GM23338 (cell line): ENCODE data around the gene FAT1. TPM values are rescaled to one million over a fixed set of nuclear protein-coding genes. Genes with fewer than 3 reads are reported as not detected.

Source experiments
- CREB1 ChIP-seq: fragments of 250-450 bp; sonication (Bioruptor Pico); IDR thresholded peaks from 2 replicates; pipeline ENCODE4 v1.5.0; 2020; ENCODE audit warnings: low read depth, mild to moderate bottlenecking, moderate library complexity
- EZH2phosphoT487 ChIP-seq: fragments of 200-600 bp; sonication (generic); IDR thresholded peaks from one replicate; pipeline ENCODE4 v1.8.1; 2018; ENCODE audit warnings: antibody characterized with exemption; ENCODE audit not compliant: unreplicated experiment
- NANOG ChIP-seq: IDR thresholded peaks from 2 replicates; pipeline ENCODE4 v1.6.1; 2016; ENCODE audit warnings: antibody characterized with exemption, borderline replicate concordance
- STAT1 ChIP-seq: IDR thresholded peaks from one replicate; pipeline ENCODE4 v1.6.1; 2016; ENCODE audit warnings: antibody characterized with exemption; ENCODE audit not compliant: unreplicated experiment
- ZNF114 ChIP-seq: fragments of 250-450 bp; sonication (Bioruptor Pico); IDR thresholded peaks from 2 replicates; pipeline ENCODE4 v1.5.0; 2020; ENCODE audit warnings: mild to moderate bottlenecking, moderate library complexity
- ZNF331 ChIP-seq: fragments of 250-450 bp; sonication (Bioruptor Pico); IDR thresholded peaks from 2 replicates; pipeline ENCODE4 v1.5.0; 2020; ENCODE audit warnings: low read depth, mild to moderate bottlenecking, moderate library complexity
- polyA plus RNA-seq: library from polyadenylated mRNA; unstranded; fragments of >200 nt; fragmentation: Nextera tagmentation; extraction: Ambion mirVana; gene quantifications from 2 replicates; pipeline ENCODE4 v1.2.1, GENCODE V29; 2016
- total RNA-seq: library from RNA; depleted of rRNA; stranded (reverse); fragments of >200 nt; shearing (Covaris generic); gene quantifications from 2 replicates; pipeline ENCODE4 v1.2.3, GENCODE V29; 2014
- TF ChIP-seq, protein P1 (sequence below): fragments of 250-450 bp; sonication (Bioruptor Pico); IDR thresholded peaks from 2 replicates; pipeline ENCODE4 v1.5.0; 2020; ENCODE audit warnings: mild to moderate bottlenecking, moderate library complexity
- TF ChIP-seq, protein P2 (sequence below): IDR thresholded peaks from 2 replicates; pipeline ENCODE4 v1.6.1; 2016; ENCODE audit warnings: antibody characterized with exemption
- TF ChIP-seq, protein P3 (sequence below), 2 experiments: fragments of 200-600 bp in 1 of 2; sonication (generic) in 1 of 2; conservative IDR thresholded peaks; 2 replicates each; pipeline versions ENCODE4 v1.5.1 to v1.6.1; 2016 to 2017; ENCODE audit warnings: antibody characterized with exemption in 2 of 2, low read depth in 2 of 2, mild to moderate bottlenecking in 2 of 2, moderate library complexity in 1 of 2

Gene FAT1
- total and polyA plus RNA-seq, 2 experiments from 2014 or later, result 37.6 to 137 TPM

DNA sequence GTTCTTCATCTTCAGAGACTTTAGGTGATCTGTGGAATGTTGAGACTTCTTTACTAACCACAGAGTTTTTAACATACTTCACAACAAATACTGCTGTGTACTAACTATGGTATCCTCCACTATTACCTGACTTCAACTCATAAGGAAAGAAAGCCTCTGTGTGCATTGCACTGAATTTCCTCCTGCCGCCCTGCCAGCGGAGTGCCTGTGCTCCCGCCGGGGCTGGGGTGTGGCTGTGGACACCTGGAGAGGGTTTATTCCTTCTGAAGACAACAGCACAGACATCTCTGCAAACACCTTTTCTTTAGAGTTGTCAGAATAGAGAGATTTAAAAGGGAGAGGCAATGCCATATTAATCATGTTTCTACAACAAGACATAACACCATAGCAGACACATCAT lies 63.3 kb downstream of the FAT1 start (continued):
- TF ChIP-seq, protein P1, sequence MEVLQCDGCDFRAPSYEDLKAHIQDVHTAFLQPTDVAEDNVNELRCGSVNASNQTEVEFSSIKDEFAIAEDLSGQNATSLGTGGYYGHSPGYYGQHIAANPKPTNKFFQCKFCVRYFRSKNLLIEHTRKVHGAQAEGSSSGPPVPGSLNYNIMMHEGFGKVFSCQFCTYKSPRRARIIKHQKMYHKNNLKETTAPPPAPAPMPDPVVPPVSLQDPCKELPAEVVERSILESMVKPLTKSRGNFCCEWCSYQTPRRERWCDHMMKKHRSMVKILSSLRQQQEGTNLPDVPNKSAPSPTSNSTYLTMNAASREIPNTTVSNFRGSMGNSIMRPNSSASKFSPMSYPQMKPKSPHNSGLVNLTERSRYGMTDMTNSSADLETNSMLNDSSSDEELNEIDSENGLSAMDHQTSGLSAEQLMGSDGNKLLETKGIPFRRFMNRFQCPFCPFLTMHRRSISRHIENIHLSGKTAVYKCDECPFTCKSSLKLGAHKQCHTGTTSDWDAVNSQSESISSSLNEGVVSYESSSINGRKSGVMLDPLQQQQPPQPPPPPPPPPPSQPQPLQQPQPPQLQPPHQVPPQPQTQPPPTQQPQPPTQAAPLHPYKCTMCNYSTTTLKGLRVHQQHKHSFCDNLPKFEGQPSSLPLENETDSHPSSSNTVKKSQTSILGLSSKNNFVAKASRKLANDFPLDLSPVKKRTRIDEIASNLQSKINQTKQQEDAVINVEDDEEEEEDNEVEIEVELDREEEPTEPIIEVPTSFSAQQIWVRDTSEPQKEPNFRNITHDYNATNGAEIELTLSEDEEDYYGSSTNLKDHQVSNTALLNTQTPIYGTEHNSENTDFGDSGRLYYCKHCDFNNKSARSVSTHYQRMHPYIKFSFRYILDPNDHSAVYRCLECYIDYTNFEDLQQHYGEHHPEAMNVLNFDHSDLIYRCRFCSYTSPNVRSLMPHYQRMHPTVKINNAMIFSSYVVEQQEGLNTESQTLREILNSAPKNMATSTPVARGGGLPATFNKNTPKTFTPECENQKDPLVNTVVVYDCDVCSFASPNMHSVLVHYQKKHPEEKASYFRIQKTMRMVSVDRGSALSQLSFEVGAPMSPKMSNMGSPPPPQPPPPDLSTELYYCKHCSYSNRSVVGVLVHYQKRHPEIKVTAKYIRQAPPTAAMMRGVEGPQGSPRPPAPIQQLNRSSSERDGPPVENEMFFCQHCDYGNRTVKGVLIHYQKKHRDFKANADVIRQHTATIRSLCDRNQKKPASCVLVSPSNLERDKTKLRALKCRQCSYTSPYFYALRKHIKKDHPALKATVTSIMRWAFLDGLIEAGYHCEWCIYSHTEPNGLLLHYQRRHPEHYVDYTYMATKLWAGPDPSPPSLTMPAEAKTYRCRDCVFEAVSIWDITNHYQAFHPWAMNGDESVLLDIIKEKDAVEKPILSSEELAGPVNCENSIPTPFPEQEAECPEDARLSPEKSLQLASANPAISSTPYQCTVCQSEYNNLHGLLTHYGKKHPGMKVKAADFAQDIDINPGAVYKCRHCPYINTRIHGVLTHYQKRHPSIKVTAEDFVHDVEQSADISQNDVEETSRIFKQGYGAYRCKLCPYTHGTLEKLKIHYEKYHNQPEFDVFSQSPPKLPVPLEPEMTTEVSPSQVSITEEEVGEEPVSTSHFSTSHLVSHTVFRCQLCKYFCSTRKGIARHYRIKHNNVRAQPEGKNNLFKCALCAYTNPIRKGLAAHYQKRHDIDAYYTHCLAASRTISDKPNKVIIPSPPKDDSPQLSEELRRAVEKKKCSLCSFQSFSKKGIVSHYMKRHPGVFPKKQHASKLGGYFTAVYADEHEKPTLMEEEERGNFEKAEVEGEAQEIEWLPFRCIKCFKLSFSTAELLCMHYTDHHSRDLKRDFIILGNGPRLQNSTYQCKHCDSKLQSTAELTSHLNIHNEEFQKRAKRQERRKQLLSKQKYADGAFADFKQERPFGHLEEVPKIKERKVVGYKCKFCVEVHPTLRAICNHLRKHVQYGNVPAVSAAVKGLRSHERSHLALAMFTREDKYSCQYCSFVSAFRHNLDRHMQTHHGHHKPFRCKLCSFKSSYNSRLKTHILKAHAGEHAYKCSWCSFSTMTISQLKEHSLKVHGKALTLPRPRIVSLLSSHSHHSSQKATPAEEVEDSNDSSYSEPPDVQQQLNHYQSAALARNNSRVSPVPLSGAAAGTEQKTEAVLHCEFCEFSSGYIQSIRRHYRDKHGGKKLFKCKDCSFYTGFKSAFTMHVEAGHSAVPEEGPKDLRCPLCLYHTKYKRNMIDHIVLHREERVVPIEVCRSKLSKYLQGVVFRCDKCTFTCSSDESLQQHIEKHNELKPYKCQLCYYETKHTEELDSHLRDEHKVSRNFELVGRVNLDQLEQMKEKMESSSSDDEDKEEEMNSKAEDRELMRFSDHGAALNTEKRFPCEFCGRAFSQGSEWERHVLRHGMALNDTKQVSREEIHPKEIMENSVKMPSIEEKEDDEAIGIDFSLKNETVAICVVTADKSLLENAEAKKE (CRISPR knock-in tag), result no peak
- TF ChIP-seq ZNF114 (no peak), CREB1 (no peak), ZNF331 (CRISPR knock-in tag) (no peak), STAT1 (no peak), NANOG (no peak), EZH2phosphoT487 (no peak)
- TF ChIP-seq, protein P2, sequence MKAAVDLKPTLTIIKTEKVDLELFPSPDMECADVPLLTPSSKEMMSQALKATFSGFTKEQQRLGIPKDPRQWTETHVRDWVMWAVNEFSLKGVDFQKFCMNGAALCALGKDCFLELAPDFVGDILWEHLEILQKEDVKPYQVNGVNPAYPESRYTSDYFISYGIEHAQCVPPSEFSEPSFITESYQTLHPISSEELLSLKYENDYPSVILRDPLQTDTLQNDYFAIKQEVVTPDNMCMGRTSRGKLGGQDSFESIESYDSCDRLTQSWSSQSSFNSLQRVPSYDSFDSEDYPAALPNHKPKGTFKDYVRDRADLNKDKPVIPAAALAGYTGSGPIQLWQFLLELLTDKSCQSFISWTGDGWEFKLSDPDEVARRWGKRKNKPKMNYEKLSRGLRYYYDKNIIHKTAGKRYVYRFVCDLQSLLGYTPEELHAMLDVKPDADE, result no peak
- TF ChIP-seq, protein P3, sequence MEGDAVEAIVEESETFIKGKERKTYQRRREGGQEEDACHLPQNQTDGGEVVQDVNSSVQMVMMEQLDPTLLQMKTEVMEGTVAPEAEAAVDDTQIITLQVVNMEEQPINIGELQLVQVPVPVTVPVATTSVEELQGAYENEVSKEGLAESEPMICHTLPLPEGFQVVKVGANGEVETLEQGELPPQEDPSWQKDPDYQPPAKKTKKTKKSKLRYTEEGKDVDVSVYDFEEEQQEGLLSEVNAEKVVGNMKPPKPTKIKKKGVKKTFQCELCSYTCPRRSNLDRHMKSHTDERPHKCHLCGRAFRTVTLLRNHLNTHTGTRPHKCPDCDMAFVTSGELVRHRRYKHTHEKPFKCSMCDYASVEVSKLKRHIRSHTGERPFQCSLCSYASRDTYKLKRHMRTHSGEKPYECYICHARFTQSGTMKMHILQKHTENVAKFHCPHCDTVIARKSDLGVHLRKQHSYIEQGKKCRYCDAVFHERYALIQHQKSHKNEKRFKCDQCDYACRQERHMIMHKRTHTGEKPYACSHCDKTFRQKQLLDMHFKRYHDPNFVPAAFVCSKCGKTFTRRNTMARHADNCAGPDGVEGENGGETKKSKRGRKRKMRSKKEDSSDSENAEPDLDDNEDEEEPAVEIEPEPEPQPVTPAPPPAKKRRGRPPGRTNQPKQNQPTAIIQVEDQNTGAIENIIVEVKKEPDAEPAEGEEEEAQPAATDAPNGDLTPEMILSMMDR (conservative IDR thresholded peaks at IDR 0.05; ENCODE audit: low read depth in 2 of 2), result no peak
